Ishikawa (cell line): Measurements from ENCODE around the gene SAV1.

ENCODE experiments used
- MAX ChIP-seq: IDR thresholded peaks from 2 replicates; pipeline ENCODE4 v1.6.1; 2012
- NFIC ChIP-seq: IDR thresholded peaks from 2 replicates; pipeline ENCODE4 v1.6.1; 2012
- RAD21 ChIP-seq: IDR thresholded peaks from 2 replicates; pipeline ENCODE4 v1.6.1; 2012; ENCODE audit warnings: low read depth
- TAF1 ChIP-seq: IDR thresholded peaks from 2 replicates; pipeline ENCODE4 v1.6.1; 2012; ENCODE audit warnings: low read depth, mild to moderate bottlenecking
- USF1 ChIP-seq: IDR thresholded peaks from 2 replicates; pipeline ENCODE4 v1.6.1; 2012
- YY1 ChIP-seq: IDR thresholded peaks from 2 replicates; pipeline ENCODE4 v1.6.1; 2012; ENCODE audit warnings: low read depth

GRCh38 chr14:50666772-50667683 is 1.1 kb downstream of the SAV1 start:
- TF ChIP-seq YY1 (no peak), MAX (no peak), USF1 (no peak), NFIC (no peak), TAF1 (no peak), RAD21 (no peak)
